GM13976 (cell line): ENCODE measurements around the gene TAPBPL.
"Not testable (repeated sequence)": the region's sequence is repeated elsewhere in the genome, so short reads cannot be mapped to it uniquely, and the experiment has no call there.

Experiments
- DNase-seq: peaks from one replicate; pipeline ENCODE4 v3.0.0; 2012; ENCODE audit warnings: low spot score
- CTCF ChIP-seq: IDR thresholded peaks from 2 replicates; pipeline ENCODE4 v1.5.1; 2012; ENCODE audit warnings: borderline replicate concordance, mild to moderate bottlenecking; ENCODE audit not compliant: insufficient read depth; ENCODE audit errors: extremely low read depth, missing control alignments, control extremely low read depth
- in situ Hi-C: fragments of 300-500 bp; cut with MboI; formaldehyde crosslinking; loops from one replicate; pipeline ENCODE4 v1.12.0; 2022; ENCODE audit warnings: low sequenced_read_pairs, mixed read lengths, inconsistent platforms; ENCODE audit not compliant: unreplicated experiment

The TAPBPL gene

GRCh38 chr12:6489449-6489848 is 37.6 kb downstream of the TAPBPL start:
- no peak for DNase-seq
- in situ Hi-C loops, result no loop called here
- TF ChIP-seq CTCF, result no peak

GRCh38 chr12:6490673-6491072 is 38.8 kb downstream of the TAPBPL start:
- in situ Hi-C loops, DNase-seq: not testable (repeated sequence)

GRCh38 chr12:6492838-6493496 is 41.1 kb downstream of the TAPBPL start, which contains the start of gene MRPL51:
Gene MRPL51, minus strand, starts transcription at chr12:6493262. Its CDS starts 126 bp downstream, at chr12:6493136.
- peak; percentile 93 for DNase-seq
- in situ Hi-C loops, result no loop called here
- no peak for TF ChIP-seq CTCF

GRCh38 chr12:6493497-6494257 is 41.8 kb downstream of the TAPBPL start, which contains the start of gene NCAPD2:
Gene NCAPD2, plus strand, starts transcription at chr12:6494102. Its CDS starts 997 bp downstream, at chr12:6495099.
- TF ChIP-seq CTCF, result no peak
- peak; percentile 95 for DNase-seq
- in situ Hi-C loops, result no loop called here

- no peak for TF ChIP-seq CTCF
- DNase-seq, result no peak
- in situ Hi-C loops, result no loop called here
Observed at GRCh38 chr12:6494258-6494743, 42.5 kb downstream of the TAPBPL start.

GRCh38 chr12:6494968-6495367 is 43.1 kb downstream of the TAPBPL start:
- in situ Hi-C loops, result no loop called here
- no peak for DNase-seq

GRCh38 chr12:6497291-6497690 is 45.4 kb downstream of the TAPBPL start:
- DNase-seq, in situ Hi-C loops: not testable (repeated sequence)

More at GRCh38 chr12:6494968-6495367, 43.1 kb downstream of the TAPBPL start:
- TF ChIP-seq CTCF, result no peak

- no peak for DNase-seq
- in situ Hi-C loops, result no loop called here
- TF ChIP-seq CTCF, result no peak
Observed at GRCh38 chr12:6500466-6500865, 48.6 kb downstream of the TAPBPL start.
